ENCODE results near the gene COQ4.
"Not testable (repeated sequence)": the region's sequence is repeated elsewhere in the genome, so short reads cannot be mapped to it uniquely, and the experiment has no call there.

COQ4 gene

DNA sequence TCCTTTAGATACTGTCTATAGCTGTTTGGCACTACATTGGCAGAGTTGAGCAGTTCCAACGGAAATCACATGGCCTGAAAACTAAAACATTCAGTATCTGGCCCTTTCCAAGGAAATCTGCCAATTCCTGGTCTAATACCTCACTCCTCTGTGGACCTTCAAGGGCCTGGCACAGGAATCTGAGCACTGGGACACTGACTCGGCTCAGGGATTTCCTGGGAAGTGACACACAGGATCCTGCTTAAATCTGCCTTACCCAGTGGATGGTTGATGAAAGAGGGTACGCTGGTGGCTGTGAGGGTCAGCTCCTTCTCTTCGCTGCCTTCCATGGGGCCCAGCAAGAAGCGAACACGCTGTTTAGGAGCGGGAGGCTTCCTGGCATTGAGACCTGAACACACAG lies 1.3 kb upstream of the COQ4 start:
- Mint-ChIP-seq H3K36me3 (ENCODE audit: low read depth) (peaks cover 5% of the 10 kb centered on the region), H3K4me3 (peak overlapping the region; percentile 90), H3K27ac (no peak overlapping the region)

DNA sequence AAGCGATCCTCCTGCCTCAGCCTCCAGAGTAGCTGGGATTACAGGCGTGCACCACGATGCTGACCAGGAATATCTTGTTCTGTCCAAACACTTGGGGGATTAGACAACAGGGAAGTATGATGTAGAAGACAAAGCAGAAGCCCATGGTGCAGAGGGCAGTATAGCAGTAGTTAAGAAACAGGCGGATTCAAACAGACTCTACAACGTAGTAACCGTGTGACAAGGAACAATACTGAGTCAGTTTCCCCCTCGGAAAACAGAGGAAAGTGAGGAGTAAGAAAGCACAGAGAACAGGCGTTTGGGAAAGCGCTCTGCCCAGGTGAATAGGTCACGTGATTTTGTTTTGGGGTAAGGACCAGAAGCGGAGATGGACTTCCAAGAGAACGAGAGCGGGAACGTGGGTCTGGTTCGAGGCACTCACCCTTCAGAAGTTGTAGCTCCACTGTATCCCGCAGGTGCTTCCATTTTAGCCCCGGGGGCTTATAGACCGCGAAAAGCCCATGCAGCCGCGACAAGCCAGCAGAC lies 698 bp upstream of the COQ4 start:
- Mint-ChIP-seq H3K27ac (peak overlapping the region; percentile 96), H3K4me1 (ENCODE audit: low read depth) (peaks cover 8% of the 10 kb centered on the region), H3K4me3 (peak overlapping the region; percentile 90), H3K27me3 (ENCODE audit: low read depth) (no peaks in the 10 kb centered on the region), H3K36me3 (ENCODE audit: low read depth) (peaks cover 3% of the 10 kb centered on the region), H3K9me3 (no peaks in the 10 kb centered on the region)
- no peak for DNase-seq (ENCODE audit: low spot score)

More for the DNA sequence above, 1.3 kb upstream of the COQ4 start:
- no peak for DNase-seq (ENCODE audit: low spot score)
- Mint-ChIP-seq H3K4me1 (ENCODE audit: low read depth) (peaks cover 8% of the 10 kb centered on the region), H3K27me3 (ENCODE audit: low read depth) (no peaks in the 10 kb centered on the region), H3K9me3 (no peaks in the 10 kb centered on the region)

DNA sequence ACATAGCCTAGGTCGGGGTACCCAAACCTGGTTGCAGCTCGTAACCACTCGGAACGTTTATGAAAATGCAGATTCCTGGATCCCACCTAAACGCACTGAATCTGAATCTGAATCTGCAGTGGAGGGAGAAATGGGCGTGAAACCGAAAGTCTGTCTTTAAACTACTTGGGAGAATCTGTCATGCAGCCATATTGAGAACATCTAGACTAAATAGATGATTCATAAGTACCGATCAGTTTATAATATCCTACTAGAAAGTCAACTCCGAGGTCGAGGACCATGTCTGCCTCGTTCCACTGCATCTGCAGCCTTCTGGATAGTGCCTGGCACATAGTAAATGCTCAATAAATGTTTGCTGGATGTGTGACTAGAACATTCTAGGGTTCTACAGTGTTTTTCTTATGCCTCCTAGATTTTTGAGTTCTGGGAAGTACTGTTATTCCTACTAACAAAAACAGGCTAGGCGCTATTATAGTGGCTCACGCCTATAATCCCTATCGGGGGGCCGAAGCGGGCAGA lies 632 bp downstream of the COQ4 start:
- no peak for DNase-seq (ENCODE audit: low spot score)
- Mint-ChIP-seq H3K9me3 (no peaks in the 10 kb centered on the region), H3K4me3 (peak overlapping the region; percentile 90), H3K36me3 (ENCODE audit: low read depth) (peaks cover 6% of the 10 kb centered on the region), H3K27me3 (ENCODE audit: low read depth) (no peaks in the 10 kb centered on the region), H3K27ac (peak overlapping the region; percentile 96), H3K4me1 (ENCODE audit: low read depth) (peaks cover 8% of the 10 kb centered on the region)

DNA sequence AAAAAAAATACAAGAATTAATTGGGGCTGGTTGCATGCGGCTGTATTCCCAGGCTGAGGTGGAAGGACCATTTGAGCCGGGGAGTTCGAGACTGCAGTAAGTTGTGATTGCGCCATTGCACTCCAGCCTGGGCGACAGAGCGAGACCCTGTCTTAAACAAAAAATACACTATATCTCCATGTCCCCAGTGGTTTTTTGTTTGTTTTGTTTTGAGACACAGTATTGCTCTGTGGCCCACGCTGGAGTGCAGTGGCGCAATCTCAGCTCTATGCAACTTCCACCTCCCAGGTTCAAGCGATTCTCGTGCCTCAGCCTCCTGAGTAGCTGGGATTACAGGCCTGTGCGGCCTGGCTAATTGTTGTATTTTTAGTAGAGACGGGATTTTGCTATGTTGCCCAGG lies 1.2 kb downstream of the COQ4 start:
- peak overlapping the region; percentile 96 for H3K27ac Mint-ChIP-seq
- H3K4me1 Mint-ChIP-seq (ENCODE audit: low read depth) = peaks cover 8% of the 10 kb centered on the region
- no peak for DNase-seq (ENCODE audit: low spot score)
- H3K9me3 Mint-ChIP-seq = no peaks in the 10 kb centered on the region
- no peaks in the 10 kb centered on the region for H3K27me3 Mint-ChIP-seq (ENCODE audit: low read depth)
- H3K36me3 Mint-ChIP-seq (ENCODE audit: low read depth) = peaks cover 8% of the 10 kb centered on the region
- H3K4me3 Mint-ChIP-seq = peak overlapping the region; percentile 90

DNA sequence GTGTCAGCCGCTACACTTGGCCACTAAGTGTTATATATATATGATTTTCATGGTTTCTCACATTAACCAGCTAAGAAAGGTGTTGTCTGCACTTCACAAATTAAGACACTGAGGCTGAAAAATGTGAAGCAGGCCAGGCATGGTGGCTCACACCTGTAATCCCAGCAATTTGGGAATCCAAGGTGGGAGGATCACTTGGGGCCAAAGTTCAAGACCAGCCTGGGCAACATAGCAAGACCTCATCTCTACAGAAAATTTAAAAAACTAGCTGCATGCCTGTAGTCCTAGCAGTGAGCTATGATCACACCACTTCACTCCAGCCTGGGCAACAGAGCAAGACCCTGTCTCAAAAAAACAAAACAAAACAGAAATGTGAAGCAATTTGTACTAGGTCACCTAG lies 1.8 kb downstream of the COQ4 start:
- peak overlapping the region; percentile 90 for H3K4me3 Mint-ChIP-seq
- H3K36me3 Mint-ChIP-seq (ENCODE audit: low read depth) = peaks cover 8% of the 10 kb centered on the region
- peaks cover 8% of the 10 kb centered on the region for H3K4me1 Mint-ChIP-seq (ENCODE audit: low read depth)
- H3K9me3 Mint-ChIP-seq = no peaks in the 10 kb centered on the region
- no peaks in the 10 kb centered on the region for H3K27me3 Mint-ChIP-seq (ENCODE audit: low read depth)
- no peak overlapping the region for H3K27ac Mint-ChIP-seq
- DNase-seq (ENCODE audit: low spot score) = no peak

DNA sequence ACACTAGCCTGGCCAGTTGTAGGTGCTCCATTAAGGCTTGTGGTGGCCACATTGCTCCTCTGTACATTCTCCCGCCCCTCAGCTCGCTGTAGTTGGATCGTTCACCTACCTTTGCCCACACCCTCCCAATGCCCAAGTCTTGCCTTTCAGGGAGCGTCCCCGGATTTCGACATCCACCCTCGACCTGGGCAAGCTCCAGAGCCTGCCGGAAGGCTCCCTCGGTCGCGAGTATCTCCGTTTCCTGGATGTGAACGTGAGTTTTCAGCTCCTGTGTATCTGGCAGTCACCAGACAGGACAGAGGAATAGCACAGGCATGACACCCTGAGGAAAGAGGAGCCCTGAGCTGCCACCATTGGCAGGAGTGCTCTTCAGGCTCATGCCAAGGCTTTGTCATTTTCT lies 3.0 kb downstream of the COQ4 start:
- H3K4me3 Mint-ChIP-seq = no peak overlapping the region

DNA sequence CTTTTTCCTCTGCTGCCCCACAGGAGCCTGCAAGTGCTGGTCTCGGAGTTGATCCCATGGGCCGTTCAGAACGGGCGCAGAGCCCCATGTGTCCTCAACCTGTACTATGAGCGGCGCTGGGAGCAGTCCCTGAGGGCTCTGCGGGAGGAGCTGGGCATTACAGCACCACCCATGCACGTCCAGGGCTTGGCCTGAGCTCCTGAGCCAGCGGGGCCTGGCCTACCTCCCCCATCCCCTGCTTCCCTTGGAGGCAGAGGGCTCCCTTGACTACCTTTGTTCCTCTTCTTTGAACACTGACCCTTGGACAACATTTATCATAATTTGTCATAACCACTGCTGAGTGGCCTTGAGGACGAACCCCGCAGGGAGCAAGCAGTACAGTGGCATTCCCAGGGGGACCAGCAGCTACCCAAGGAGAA lies 10.8 kb downstream of the COQ4 start:
- no peak for DNase-seq (ENCODE audit: low spot score)
- Mint-ChIP-seq H3K36me3 (ENCODE audit: low read depth) (peaks cover 2% of the 10 kb centered on the region), H3K27ac (no peak overlapping the region), H3K4me1 (ENCODE audit: low read depth) (no peaks in the 10 kb centered on the region), H3K27me3 (ENCODE audit: low read depth) (no peaks in the 10 kb centered on the region), H3K9me3 (no peaks in the 10 kb centered on the region), H3K4me3 (no peak overlapping the region)

More for the DNA sequence above, 3.0 kb downstream of the COQ4 start:
- Mint-ChIP-seq H3K36me3 (ENCODE audit: low read depth) (peaks cover 8% of the 10 kb centered on the region), H3K27ac (no peak overlapping the region), H3K9me3 (no peaks in the 10 kb centered on the region), H3K27me3 (ENCODE audit: low read depth) (no peaks in the 10 kb centered on the region), H3K4me1 (ENCODE audit: low read depth) (peaks cover 8% of the 10 kb centered on the region)
- no peak for DNase-seq (ENCODE audit: low spot score)

DNA sequence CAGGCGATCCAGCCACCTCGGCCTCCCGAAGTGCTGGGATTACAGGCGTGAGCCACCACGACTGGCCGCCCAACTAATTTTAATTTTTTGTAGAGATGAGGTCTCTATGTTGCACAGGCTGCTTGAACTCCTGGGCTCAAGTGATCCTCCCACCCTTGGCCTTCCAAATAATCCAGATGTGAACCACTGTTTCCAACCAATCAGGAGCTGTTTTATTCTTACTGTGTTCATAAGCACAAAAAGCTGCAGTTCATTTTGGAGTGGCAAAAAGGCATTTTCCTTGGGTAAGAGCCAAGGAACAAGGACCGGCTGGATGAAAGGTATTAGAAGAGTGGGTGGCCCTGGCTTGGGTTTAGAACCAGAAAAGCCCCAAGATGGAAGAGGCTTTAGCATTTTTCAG lies 12.5 kb downstream of the COQ4 start:
- no peak overlapping the region for H3K27ac Mint-ChIP-seq
- H3K4me1 Mint-ChIP-seq (ENCODE audit: low read depth) = peaks cover 4% of the 10 kb centered on the region
- H3K4me3 Mint-ChIP-seq = no peak overlapping the region
- DNase-seq (ENCODE audit: low spot score) = no peak
- no peaks in the 10 kb centered on the region for H3K9me3 Mint-ChIP-seq
- H3K36me3 Mint-ChIP-seq (ENCODE audit: low read depth) = no peaks in the 10 kb centered on the region
- no peaks in the 10 kb centered on the region for H3K27me3 Mint-ChIP-seq (ENCODE audit: low read depth)

DNA sequence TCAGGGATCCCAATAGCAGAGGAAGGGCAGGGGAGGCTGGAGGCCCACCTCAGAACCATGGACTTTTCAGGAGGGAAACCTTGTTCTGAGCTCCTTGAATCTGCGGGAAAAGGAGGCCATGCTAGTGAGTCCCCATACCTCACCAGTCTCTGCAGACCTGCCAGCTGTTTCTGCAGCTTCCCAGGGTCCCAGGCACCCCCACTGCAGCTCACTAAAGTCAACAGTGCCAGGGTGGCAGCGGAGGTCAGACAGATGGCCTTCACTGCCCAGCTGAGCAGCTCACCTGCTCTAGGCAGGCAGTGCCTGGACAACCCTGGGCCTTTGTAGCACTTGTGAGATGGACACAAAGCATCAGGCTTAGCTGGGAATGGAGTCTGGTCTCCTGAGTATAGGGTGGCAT lies 13.3 kb downstream of the COQ4 start:
- Mint-ChIP-seq H3K4me1 (ENCODE audit: low read depth) (peaks cover 4% of the 10 kb centered on the region), H3K27ac (no peak overlapping the region), H3K4me3 (no peak overlapping the region), H3K9me3 (no peaks in the 10 kb centered on the region), H3K36me3 (ENCODE audit: low read depth) (no peaks in the 10 kb centered on the region), H3K27me3 (ENCODE audit: low read depth) (no peaks in the 10 kb centered on the region)
- no peak for DNase-seq (ENCODE audit: low spot score)

DNA sequence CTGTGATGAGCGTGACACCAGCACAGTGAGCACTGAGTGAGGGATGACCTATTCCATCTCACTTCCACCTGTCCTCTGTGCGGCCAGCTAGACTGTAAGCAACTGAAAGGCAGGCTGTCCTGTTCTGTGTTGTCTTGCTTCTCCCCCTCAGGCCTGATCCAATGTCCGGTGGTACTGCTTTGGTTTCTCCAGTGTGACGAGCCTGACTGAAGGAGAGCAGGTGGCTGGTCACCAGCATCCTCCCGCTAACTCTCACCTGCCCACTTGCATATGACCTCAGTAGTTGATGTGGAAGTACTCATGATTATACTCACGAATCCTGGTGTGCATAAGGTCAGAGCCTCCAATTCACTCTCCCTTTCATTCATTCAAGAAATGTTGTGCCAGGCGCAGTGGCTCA lies 15.3 kb downstream of the COQ4 start:
- no peak for DNase-seq (ENCODE audit: low spot score)
- Mint-ChIP-seq H3K9me3 (no peaks in the 10 kb centered on the region), H3K27me3 (ENCODE audit: low read depth) (no peaks in the 10 kb centered on the region), H3K27ac (no peak overlapping the region), H3K36me3 (ENCODE audit: low read depth) (no peaks in the 10 kb centered on the region), H3K4me1 (ENCODE audit: low read depth) (peaks cover 8% of the 10 kb centered on the region), H3K4me3 (no peak overlapping the region)

DNA sequence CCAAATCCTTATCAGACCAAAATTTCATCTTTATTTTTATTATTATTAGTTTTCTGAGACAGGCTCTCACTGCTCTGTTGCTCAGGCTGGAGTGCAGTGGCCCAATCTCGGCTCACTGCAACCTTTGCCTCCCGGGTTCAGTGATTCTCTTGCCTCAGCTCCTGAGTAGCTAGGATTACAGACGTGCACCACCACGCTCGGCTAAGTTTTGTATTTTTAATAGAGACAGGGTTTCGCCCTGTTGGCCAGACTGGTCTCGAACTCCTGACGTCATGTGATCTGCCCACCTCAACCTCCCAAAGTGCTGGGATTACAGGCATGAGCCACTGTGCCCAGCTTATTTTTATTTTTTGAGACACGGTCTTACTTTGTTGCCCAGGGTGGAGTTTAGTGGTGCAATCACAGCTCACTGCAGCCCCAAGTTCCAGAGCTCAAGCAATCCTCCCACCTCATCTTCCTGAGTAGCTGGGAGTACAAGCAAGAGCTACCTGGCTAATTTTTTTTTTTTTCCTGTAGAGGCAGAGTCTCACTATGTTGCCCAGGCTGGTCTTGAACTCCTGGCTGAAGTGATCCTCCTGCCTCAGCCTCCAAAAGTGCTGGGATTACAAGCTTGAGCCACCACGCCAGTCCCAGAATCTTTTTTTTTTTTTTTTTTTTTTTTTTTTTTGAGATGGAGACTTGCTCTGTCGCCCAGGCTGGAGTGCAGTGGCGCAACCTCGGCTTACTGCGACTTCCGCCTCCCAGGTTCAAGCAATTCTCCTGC lies 16.4 kb downstream of the COQ4 start:
- not testable (repeated sequence) for DNase-seq (ENCODE audit: low spot score); H3K36me3 Mint-ChIP-seq (ENCODE audit: low read depth); H3K9me3 Mint-ChIP-seq; H3K27me3 Mint-ChIP-seq (ENCODE audit: low read depth); H3K4me1 Mint-ChIP-seq (ENCODE audit: low read depth)
- peak overlapping the region; percentile 86 for H3K4me3 Mint-ChIP-seq
- peak overlapping the region; percentile 20 for H3K27ac Mint-ChIP-seq

DNA sequence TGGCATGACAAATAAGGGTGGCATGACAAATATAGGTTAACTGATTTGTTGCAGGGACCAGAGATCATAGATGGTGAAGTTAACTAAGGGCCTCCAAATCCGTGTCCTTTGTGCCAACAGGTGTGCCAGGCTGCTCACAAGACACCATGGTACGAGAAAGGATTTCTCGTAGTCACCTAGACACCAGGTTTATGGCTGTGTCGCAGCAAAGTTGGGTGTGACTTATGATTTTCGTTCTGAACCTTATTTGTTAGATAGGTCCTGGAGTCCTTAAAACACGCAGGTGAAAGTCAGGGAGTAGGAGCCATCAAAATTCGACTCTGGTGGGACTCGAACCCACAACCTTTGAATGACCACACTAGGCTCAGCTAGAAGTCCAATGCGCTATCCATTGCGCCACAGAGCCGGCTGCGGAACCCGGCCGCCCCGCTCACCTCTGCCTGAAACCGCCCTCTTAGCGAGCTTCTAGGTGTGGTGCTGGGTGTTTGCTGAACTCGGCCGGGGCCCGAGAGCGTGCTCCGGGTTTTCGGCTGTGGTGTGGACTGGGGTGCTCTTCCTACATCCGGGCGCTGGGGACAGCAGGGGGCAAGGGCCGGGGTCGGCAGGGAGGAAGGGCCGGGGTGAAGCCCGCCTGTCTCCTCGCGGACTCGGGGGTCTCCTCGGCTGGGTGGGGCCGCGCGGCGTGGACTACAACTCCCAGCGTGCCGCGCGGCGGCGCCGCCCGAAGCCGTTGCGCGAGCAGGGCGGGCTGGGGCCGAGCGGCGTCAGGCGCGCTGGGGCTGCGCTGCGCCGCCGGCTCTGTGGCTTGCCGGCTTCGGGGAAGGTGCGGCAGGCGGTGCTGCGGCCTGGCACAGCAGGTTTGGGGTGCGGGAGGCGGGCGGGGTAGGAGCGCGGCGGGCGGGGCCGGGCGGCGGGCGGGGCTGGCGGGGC lies 17.4 kb downstream of the COQ4 start, which contains the start of gene SLC27A4:
SLC27A4 (plus strand) TSS at position 767 of the 930 bp plus-strand sequence. CDS start 2,606 bp downstream, outside the sequence.
- Mint-ChIP-seq H3K27ac (peak within 1 kb of the TSS; percentile 94), H3K27me3 (ENCODE audit: low read depth) (no peaks in the 10 kb centered on the region), H3K9me3 (no peaks in the 10 kb centered on the region), H3K4me1 (ENCODE audit: low read depth) (peaks cover 8% of the 10 kb centered on the region), H3K4me3 (peak within 1 kb of the TSS; percentile 94), H3K36me3 (ENCODE audit: low read depth) (peaks cover 5% of the 10 kb centered on the region)
- peak; percentile 85 for DNase-seq (ENCODE audit: low spot score)

DNA sequence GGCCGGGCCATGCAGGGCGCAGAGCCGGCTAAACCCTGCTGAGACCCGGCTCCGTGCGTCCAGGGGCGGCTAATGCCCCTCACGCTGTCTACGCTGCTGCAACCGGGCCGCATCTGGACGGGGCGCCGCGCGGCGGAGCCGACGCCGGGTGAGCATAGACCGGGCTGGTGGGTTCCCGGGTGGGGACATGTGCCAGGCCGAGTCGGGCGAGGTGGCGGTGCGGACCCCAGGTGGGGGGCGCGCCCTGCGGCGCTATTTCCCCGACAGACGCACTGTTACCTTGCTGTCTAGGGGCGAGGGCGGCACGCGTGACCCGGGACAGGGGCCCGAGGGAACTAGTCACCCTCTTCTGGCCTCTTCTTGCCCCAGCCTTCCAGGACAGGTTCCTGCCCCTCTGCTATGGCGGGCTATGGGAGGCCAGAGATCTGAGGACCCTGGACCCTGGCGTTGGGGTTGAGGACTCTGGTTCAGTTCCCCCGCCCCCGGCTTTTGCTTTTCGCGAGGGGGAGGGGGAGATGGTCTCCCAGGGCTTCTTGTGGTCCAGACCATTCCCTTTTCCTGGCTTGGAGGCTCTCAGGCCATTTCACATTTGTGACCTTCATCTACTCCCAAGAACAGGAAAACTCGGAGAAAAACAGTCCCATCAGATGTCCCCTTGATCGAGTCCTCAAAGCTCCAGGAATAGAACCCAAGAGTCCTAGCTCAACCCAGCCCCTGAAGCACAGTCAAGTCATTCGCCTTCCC lies 18.2 kb downstream of the COQ4 start:
- peak overlapping the region; percentile 94 for H3K4me3 Mint-ChIP-seq
- DNase-seq (ENCODE audit: low spot score) = peak; percentile 21
- peaks cover 8% of the 10 kb centered on the region for H3K4me1 Mint-ChIP-seq (ENCODE audit: low read depth)
- H3K27me3 Mint-ChIP-seq (ENCODE audit: low read depth) = no peaks in the 10 kb centered on the region
- H3K36me3 Mint-ChIP-seq (ENCODE audit: low read depth) = peaks cover 5% of the 10 kb centered on the region
- H3K9me3 Mint-ChIP-seq = no peaks in the 10 kb centered on the region
- peak overlapping the region; percentile 94 for H3K27ac Mint-ChIP-seq

Data from T-helper 2 cell treated with Interferon-gamma antibody and Interleukin-4, amounts not matched to agents 5 μg/mL and 100 μg/mL, for 36 hours (primary cell).